Medulla oblongata (tissue), 1 donor: Measurements from ENCODE around the gene SCRN1.

Source experiments
- DNase-seq: peaks from one replicate; pipeline ENCODE4 v3.0.0-alpha.2; 2015; ENCODE audit errors: extremely low spot score

SCRN1 gene, protein sequence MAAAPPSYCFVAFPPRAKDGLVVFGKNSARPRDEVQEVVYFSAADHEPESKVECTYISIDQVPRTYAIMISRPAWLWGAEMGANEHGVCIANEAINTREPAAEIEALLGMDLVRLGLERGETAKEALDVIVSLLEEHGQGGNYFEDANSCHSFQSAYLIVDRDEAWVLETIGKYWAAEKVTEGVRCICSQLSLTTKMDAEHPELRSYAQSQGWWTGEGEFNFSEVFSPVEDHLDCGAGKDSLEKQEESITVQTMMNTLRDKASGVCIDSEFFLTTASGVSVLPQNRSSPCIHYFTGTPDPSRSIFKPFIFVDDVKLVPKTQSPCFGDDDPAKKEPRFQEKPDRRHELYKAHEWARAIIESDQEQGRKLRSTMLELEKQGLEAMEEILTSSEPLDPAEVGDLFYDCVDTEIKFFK

GRCh38 chr7:29989257-29989995 is at the start of gene SCRN1:
TSS of gene SCRN1 (minus strand) at chr7:29989801. CDS start at chr7:29969067, 20,734 bp downstream.
- peak; percentile 66 for DNase-seq

DNA sequence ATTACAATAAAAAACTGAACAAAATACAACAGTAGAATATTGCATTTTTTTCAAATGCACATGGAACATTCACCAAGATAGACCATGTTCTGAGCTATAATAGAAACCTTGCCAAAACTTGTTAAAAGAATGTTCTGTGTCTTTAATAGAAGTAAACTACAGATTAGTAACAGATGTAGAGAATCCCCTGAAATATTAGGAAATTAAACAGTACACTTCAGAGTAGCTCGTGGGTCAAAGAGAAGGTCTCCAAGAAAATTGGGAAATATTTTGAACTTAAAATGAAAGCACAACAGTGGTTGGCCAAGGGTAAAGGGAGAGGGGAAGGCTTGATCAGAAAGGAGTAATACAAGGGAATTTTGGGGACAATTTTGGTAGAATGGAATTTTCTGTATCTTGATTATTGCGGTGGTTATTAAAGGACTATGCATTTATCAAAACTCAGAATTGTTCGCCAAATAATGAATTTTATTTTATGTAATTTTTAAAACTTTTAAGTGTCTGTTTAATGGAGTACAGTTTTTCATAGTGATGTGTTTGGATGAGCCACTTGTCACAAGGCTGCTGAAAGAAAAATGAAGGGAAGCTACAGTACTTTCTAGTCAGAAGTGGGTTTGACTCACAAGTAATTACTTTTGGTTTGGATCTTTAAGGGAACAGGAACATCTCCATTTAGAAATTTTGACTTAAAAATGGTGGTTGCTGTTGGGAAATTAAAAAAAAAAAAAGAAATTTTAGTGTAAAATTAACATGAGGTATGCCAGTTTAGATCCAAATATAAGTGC is 48.8 kb upstream of the SCRN1 start:
- DNase-seq, result no peak

DNA sequence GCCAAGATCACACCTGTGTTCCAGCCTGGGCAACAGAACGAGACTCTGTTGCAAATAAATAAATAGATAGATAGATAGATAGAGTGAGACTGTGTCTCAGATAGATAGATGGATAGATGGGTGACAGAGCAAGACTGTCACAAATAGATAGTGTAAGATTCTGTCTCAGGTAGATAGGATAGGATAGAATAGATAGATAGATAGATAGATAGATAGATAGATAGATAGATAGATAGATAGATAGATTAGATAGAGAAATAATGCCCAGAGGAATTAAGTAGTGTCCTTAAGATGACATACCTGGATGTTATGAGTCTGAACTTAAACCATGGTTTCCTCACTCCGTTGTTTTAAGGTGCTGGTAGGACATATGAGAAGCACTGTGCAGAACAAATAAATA is 46.6 kb upstream of the SCRN1 start:
- DNase-seq, result no peak

- no peak for DNase-seq
Observed at GRCh38 chr7:30034501-30034900, 44.9 kb upstream of the SCRN1 start.

- DNase-seq, result no peak
Observed at GRCh38 chr7:30032310-30033125, 42.9 kb upstream of the SCRN1 start.

DNA sequence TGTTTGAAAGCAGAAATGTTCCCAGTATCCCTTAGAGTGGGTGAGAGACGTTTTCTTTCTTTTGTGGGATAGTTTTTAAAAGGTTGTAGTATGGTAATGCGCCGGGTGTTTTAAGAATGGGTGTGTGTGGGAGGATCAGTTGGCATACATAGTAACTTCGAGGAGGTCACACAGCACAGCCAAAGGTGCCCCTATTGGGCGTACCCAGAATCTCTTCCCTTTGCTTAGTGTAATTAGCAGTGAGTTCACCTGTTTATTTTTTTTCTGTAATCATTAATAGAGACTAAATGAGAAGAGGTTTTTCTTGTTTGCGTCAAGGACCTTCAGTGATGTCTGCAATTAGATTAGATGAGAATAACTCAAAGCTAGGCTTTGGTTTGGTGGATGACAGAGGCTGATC is 40.1 kb upstream of the SCRN1 start:
- peak; percentile 14 for DNase-seq

GRCh38 chr7:30028749-30029635 is 39.4 kb upstream of the SCRN1 start:
- peak; percentile 47 for DNase-seq

DNA sequence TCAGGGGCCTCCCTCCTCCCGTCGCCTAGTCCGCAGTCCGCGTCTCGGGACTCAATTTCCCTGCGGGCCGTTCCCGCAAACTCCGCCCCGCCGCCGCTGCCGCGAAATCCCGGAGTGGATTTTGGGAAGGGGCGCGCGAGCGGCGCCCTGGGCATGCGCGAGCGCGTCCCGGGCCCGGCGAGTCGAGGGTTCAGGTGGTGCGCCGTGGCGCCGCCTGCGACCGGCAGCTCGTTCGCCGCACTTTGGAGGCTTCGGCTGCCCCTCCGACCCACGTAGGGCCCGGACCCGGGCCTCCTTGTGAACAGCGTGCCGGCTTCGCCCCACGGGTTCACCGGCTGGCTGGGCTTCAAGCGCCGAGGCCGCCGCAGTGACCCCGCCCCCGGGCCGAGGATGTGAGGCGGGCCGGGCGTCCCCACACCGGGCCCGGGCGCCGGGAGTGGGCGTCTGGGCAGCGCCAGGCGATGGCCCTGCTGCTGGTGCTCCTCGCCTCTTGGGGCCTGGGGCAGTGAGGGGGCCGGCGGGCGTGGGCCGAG is 38.7 kb upstream of the SCRN1 start, which contains the start of gene PLEKHA8:
Gene PLEKHA8 (plus strand): TSS at position 197 of the 533 bp plus-strand sequence. CDS start 351 bp downstream, outside the sequence.
- peak; percentile 92 for DNase-seq

- no peak for DNase-seq
Observed at GRCh38 chr7:30027740-30028215, 38.2 kb upstream of the SCRN1 start.

DNA sequence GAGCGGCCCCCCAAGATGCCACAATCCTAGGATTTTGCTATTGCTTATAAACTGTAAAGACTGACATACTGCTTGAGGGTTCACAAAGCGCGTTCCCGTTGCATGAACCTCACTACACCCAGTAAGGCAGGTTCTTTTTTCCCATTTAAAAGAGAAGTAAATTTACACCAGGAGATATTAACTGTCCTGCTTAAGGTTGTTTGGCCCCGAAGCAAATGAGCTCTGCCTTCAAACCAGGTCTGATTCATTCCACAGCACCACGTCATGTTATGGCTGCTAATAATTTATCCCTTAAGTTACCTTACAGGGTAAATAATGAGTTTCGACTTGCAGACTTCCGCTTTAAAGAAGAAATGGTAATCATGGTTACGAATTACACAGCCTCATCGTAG is 37.5 kb upstream of the SCRN1 start:
- DNase-seq, result no peak

- peak; percentile 99 for DNase-seq
Observed at GRCh38 chr7:30026229-30027064, 36.8 kb upstream of the SCRN1 start, which contains the start of gene FKBP14. TSS of gene FKBP14 (minus strand) at chr7:30026702. CDS start at chr7:30026508, 194 bp downstream.

DNA sequence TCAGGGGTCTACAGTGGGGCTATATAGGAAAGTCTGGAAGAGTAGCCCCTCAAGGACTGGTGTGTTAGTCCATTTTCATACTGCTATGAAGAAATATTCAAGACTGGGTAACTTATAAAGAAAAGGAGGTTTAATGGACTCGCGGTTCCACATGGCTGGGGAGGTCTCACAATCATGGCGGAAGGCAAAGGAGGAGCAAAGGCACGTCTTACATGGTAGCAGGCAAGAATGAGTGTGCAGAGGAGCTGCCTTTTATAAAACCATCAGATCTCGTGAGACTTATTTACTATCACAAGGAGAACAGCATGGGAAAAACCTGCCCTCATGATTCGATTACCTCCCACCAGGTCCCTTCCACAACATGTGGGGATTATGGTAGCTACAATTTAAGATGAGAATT is 33.9 kb upstream of the SCRN1 start:
- DNase-seq, result no peak

GRCh38 chr7:30022991-30023390 is 33.4 kb upstream of the SCRN1 start:
- DNase-seq, result no peak

DNA sequence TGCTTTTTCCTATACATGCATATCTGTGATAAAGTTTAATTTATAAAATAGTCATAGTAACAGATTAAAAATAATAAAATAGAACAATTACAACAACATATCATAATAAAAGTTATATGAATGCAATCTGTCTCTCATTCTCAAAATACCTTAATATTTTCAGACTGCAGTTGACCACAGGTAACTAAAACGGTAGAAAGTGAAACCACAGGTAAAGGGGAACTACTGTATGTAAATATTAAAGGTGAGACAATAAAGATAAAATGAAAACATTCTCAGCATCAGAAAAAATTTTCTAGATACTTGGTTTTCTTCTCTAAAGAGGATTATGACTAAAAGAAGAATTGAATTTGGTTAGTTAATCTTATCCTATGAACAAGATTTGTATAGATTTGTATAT is 30.9 kb upstream of the SCRN1 start:
- no peak for DNase-seq

DNA sequence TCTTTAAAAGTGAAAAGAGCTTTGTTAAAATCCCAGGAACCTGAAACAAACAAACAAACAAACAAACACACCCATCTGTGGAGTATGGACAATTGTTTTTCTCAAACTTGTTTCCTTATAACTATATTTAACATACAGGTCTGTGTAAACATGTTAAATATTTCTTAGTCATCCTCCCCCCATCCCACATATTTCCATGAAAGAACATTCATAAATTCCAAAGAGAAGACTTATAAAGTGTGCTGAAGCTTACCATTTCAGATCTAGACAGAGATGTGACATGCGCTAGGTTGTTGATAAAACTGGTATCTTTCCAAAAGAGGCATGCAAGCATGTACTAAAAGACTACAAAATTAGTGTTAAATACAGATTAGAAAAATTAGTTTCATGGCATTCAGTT is 30.4 kb upstream of the SCRN1 start:
- no peak for DNase-seq

GRCh38 chr7:30019387-30019786 is 29.8 kb upstream of the SCRN1 start:
- DNase-seq, result no peak

DNA sequence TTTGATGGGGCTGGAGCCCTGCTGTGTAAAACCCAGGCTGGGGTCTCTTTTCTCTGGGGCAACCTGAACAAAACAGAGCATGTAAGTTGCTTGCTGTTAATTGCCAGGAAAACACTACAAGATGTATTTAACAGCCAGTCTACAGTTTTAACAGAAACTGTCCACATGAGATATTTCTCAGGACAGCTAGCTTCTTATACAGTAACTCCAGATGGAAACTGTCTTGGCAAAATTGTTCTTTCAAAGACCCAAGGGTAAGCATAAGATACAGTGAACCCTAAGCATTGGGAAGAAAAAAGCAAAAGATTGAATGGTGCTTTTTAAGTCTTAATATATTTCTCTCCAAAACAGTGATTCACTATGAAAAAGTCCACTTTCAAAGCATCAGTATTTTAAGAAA is 28.9 kb upstream of the SCRN1 start:
- DNase-seq, result no peak

- no peak for DNase-seq
Observed at GRCh38 chr7:30012757-30013156, 23.2 kb upstream of the SCRN1 start.

DNA sequence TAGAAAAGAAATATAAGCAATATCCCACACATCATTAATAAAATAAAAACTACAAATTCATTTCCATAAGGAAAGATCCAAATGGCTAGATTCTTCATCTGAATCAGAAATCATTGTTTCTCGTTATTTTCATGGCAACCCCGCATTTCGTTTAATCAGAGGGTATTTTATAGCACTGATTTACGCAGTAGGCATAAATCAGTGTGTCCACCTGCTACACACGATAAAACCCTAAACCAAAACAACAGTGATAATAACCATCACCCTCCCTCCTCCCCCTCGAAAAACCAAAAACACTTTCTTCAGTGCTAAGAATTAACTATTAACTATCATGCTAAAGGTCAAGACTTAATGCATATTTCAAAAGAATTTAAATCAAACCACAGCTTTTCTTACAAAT is 20.4 kb upstream of the SCRN1 start:
- no peak for DNase-seq
